GM13976 (cell line): ENCODE data around the gene GOLGA5.
"Not testable (repeated sequence)": the region's sequence is repeated elsewhere in the genome, so short reads cannot be mapped to it uniquely, and the experiment has no call there.

ENCODE experiments used
- DNase-seq: peaks from one replicate; pipeline ENCODE4 v3.0.0; 2012; ENCODE audit warnings: low spot score
- CTCF ChIP-seq: IDR thresholded peaks from 2 replicates; pipeline ENCODE4 v1.5.1; 2012; ENCODE audit warnings: borderline replicate concordance, mild to moderate bottlenecking; ENCODE audit not compliant: insufficient read depth; ENCODE audit errors: extremely low read depth, missing control alignments, control extremely low read depth
- in situ Hi-C: fragments of 300-500 bp; cut with MboI; formaldehyde crosslinking; loops from one replicate; pipeline ENCODE4 v1.12.0; 2022; ENCODE audit warnings: low sequenced_read_pairs, mixed read lengths, inconsistent platforms; ENCODE audit not compliant: unreplicated experiment

The GOLGA5 gene

GRCh38 chr14:92793709-92794546 lies at the start of gene GOLGA5:
Gene GOLGA5, plus strand, starts transcription at chr14:92794305. Its CDS starts 3,133 bp downstream, at chr14:92797438.
- no peak for TF ChIP-seq CTCF
- in situ Hi-C loops, result loop anchor here (25.0 kb wide), 1 partner anchor 207 kb away; no protein-coding TSS in a partner anchor
- peak; percentile 96 for DNase-seq

DNA sequence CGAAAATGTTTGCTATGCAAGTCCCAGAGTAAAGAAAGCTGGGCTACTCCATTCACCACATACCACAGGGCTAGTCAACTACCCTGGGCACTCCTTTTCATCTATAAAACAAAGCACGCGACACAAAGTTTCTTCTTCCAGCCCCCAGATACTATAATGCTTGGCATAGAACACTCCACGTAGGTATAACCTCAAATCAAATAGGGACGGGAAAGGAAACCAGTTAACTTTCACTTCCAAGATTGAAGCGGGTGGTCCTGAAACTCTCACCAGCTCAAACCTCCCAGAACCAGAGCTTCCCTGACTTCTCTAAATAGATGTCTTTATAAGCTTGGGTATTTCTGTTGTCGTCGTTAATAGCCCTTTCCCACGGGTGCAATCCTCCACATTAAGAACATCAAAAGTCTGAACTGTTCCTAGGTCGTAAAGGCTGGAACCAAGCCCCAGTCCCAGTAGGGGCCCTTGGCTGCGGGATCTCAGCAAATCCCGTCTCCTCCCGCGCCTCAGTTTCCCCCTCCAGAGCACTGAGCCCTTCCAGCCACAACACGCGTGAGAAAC lies 46.3 kb upstream of the GOLGA5 start:
- DNase-seq, result no peak
- in situ Hi-C loops, result no loop called here
- TF ChIP-seq CTCF, result no peak

- in situ Hi-C loops, result no loop called here
- TF ChIP-seq CTCF, result no peak
- DNase-seq, result peak; percentile 93
Observed at GRCh38 chr14:92748259-92749016, 45.7 kb upstream of the GOLGA5 start, which contains the start of gene LGMN. Gene LGMN, minus strand, starts transcription at chr14:92748627. Its CDS starts 15,841 bp downstream, at chr14:92732786.

DNA sequence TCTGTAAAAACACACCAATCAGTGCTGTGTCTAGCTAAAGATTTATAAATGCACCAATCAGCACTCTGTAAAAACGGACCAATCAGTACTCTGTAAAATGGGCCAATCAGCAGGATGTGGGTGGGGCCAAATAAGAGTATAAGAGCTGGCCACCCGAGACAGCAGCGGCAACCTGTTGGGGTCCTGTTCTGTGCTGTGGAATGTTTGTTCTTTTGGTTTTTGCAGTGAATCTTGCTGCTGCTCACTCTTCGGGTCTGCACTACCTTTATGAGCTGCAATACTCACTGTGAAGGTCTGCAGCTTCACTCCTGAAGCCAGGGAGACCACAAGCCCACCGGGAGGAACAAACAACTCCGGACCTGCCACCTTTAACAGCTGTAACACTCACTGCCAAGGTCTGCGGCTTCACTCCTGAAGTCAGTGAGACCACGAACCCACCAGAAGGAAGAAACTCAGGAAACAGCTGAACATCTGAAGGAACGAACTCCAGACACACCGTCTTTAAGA lies 43.8 kb upstream of the GOLGA5 start:
- in situ Hi-C loops, DNase-seq: not testable (repeated sequence)

- in situ Hi-C loops, result no loop called here
- no peak for TF ChIP-seq CTCF
- DNase-seq, result no peak
Observed at GRCh38 chr14:92750994-92751400, 43.1 kb upstream of the GOLGA5 start.

DNA sequence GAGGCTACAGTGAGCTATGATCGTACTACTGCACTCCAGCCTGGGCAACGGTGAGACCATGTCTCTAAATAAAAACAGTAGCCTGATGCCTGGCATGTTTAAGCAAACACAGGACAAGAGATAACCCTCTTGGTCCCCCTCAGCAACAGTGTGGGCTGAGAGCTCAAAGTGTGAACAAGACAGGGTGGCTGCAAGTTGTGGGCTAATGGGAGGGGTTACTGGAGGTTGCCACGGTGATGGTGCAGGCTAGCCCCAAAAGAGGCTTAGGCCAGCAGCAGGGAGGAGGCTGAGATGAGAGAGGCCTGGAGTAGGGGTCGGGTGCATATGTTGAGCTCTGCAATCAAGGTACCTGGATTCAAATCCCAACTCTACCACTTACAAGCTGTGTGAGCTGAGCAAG lies 42.3 kb upstream of the GOLGA5 start:
- DNase-seq, result peak; percentile 61
- no peak for TF ChIP-seq CTCF
- in situ Hi-C loops, result no loop called here
